Nephron (organoid): ENCODE data around the gene BATF3.

Experiments used
- H3K27ac Mint-ChIP-seq, 3 experiments: 2 replicates each; pipeline ENCODE4 v1.8.0; 2020; ENCODE audit warnings: mixed read lengths in 3 of 3, mild to moderate bottlenecking in 2 of 3, moderate library complexity in 1 of 3
- H3K27me3 Mint-ChIP-seq: 2 replicates; pipeline ENCODE4 v1.8.0; 2021; ENCODE audit warnings: low read depth, mild to moderate bottlenecking, moderate library complexity, mixed read lengths
- H3K36me3 Mint-ChIP-seq: 2 replicates; pipeline ENCODE4 v1.8.0; 2020; ENCODE audit warnings: low read depth, mixed read lengths
- H3K4me1 Mint-ChIP-seq: 2 replicates; pipeline ENCODE4 v1.8.0; 2020; ENCODE audit warnings: mixed read lengths
- H3K4me3 Mint-ChIP-seq, 3 experiments: 2 replicates each; pipeline ENCODE4 v1.8.0; 2020; ENCODE audit warnings: mild to moderate bottlenecking in 3 of 3, mixed read lengths in 3 of 3, moderate library complexity in 2 of 3
- H3K9me3 Mint-ChIP-seq: 2 replicates; pipeline ENCODE4 v1.8.0; 2020; ENCODE audit warnings: mixed read lengths
- CTCF ChIP-seq, 3 experiments: fragments of 200-600 bp; sonication (generic); IDR thresholded peaks; one replicate each; pipeline ENCODE4 v1.5.0; 2021; ENCODE audit warnings: antibody characterized with exemption in 3 of 3; ENCODE audit not compliant: unreplicated experiment in 3 of 3

BATF3 gene

GRCh38 chr1:212684076-212684475 is 15.6 kb downstream of the BATF3 start:
- TF ChIP-seq CTCF (IDR thresholded peaks at IDR 0.05; ENCODE audit: unreplicated experiment in 3 of 3), result no peak
- no peaks in the 10 kb centered on the region for H3K9me3 Mint-ChIP-seq
- no peak overlapping the region for H3K4me3 Mint-ChIP-seq
- H3K4me1 Mint-ChIP-seq, result no peaks in the 10 kb centered on the region
- no peak overlapping the region for H3K27ac Mint-ChIP-seq
- no peaks in the 10 kb centered on the region for H3K36me3 Mint-ChIP-seq
- H3K27me3 Mint-ChIP-seq, result no peaks in the 10 kb centered on the region

DNA sequence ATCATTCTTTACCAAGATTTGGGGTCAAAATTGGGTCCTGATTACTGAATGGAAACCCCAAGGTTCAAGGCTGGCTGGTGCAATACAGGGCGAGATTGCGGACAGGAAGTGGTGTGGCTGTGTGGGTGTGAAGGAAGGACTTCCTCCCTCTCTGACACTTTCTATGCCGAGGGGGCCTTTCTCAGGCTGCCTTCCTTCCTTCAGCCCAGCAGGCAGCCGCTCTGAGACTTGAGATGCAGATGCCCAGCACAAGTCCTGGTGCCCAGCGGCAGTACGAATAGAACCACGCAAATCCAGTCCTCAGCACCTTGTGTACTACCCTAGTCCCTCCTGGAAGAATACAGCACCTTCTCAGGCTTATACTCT is 16.3 kb downstream of the BATF3 start:
- H3K4me1 Mint-ChIP-seq, result no peaks in the 10 kb centered on the region
- no peak overlapping the region for H3K27ac Mint-ChIP-seq
- no peak for TF ChIP-seq CTCF (IDR thresholded peaks at IDR 0.05; ENCODE audit: unreplicated experiment in 3 of 3)
- no peaks in the 10 kb centered on the region for H3K27me3 Mint-ChIP-seq
- no peak overlapping the region for H3K4me3 Mint-ChIP-seq
- H3K36me3 Mint-ChIP-seq, result no peaks in the 10 kb centered on the region
- no peaks in the 10 kb centered on the region for H3K9me3 Mint-ChIP-seq

DNA sequence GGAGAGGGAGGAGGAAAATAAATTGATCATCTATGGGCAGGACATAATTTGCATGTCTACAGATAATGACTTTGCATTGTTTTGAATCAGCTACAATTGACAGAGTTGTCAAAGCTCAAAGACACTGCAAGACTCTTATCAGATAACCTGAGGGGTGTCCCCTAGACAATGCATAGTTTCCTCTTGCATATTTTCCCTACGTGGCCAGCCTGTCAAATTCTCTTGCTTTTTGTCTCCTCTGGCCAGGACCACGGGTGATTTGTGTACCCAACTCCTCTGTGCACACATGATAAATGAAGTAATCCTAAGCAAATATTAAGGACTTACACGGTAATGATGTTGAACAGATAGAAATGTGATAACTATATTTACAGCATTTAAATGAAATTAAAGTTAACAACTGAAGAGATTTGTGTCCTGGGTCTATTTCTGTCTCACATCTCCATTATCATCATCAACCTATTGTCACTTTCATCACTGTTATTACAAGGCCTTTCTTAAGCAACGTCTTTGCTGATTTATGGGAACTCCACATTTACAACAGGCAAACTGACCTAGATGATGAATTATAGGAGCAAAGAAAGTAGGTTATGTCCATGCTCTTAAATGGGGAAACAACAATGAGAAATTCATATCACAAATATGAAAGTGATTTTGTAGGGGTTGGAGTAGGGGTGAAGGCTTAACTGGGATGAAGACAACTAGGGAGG is 18.8 kb downstream of the BATF3 start:
- no peak overlapping the region for H3K4me3 Mint-ChIP-seq
- no peaks in the 10 kb centered on the region for H3K4me1 Mint-ChIP-seq
- H3K36me3 Mint-ChIP-seq, result no peaks in the 10 kb centered on the region
- H3K27ac Mint-ChIP-seq, result no peak overlapping the region
- no peaks in the 10 kb centered on the region for H3K27me3 Mint-ChIP-seq
- TF ChIP-seq CTCF (IDR thresholded peaks at IDR 0.05; ENCODE audit: unreplicated experiment in 3 of 3), result no peak
- no peaks in the 10 kb centered on the region for H3K9me3 Mint-ChIP-seq

GRCh38 chr1:212678456-212679410 is 20.9 kb downstream of the BATF3 start:
- no peak overlapping the region for H3K27ac Mint-ChIP-seq

GRCh38 chr1:212677573-212677972 is 22.1 kb downstream of the BATF3 start:
- no peak for TF ChIP-seq CTCF (IDR thresholded peaks at IDR 0.05; ENCODE audit: unreplicated experiment in 3 of 3)
- Mint-ChIP-seq H3K4me1 (no peaks in the 10 kb centered on the region), H3K27ac (no peak overlapping the region), H3K36me3 (no peaks in the 10 kb centered on the region), H3K27me3 (peaks cover 7% of the 10 kb centered on the region), H3K9me3 (no peaks in the 10 kb centered on the region), H3K4me3 (no peak overlapping the region)

More at GRCh38 chr1:212678456-212679410, 20.9 kb downstream of the BATF3 start:
- TF ChIP-seq CTCF (IDR thresholded peaks at IDR 0.05; ENCODE audit: unreplicated experiment in 3 of 3), result no peak
- Mint-ChIP-seq H3K9me3 (no peaks in the 10 kb centered on the region), H3K4me3 (no peak overlapping the region), H3K4me1 (no peaks in the 10 kb centered on the region), H3K27me3 (peaks cover 5% of the 10 kb centered on the region), H3K36me3 (no peaks in the 10 kb centered on the region)
